ENCODE data around the gene SLAMF7. TPM values are rescaled to one million over a fixed set of nuclear protein-coding genes. Genes with fewer than 3 reads are reported as not detected.
"Not testable (repeated sequence)": the region's sequence is repeated elsewhere in the genome, so short reads cannot be mapped to it uniquely, and the experiment has no call there.

SLAMF7 gene
- total RNA-seq, 2 experiments from 2014 or later = 12.8 to 13.4 TPM

DNA sequence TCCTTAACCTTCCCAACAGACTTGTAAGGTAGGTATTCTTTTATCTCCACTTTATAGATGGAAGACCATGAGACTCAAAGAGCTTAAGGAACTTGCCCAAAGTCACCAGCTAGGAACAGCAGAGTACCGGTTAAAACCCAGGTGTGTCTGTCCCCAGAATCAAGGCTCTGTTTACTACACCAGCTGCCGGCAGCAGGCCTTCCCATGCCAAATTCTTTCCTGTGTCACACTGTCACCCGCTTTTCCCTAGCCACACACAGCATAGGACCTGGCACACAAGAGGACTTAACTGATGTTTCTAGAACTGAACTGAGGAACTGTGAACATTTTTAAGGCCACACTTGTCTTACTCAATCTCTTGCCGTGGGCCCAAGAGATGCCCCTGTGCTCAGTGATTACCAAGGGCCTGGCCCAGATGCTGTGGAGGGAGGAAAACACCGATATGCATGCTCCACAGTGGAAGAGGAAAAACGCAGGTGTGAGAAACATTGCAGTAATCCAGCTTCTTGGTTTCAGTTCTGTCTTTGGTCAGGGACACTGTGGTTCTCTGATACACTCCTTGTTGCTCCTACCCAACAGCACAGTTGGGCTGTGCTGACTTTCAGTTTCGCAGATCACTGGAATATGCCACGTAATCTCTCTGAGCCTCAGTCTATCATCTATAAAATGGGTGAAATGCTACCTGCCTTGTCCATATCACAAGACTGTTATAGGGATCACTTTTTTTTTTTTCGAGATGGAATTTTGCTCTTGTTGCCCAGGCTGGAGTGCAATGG is 43.1 kb downstream of the SLAMF7 start:
- H3K4me3 Mint-ChIP-seq = peak overlapping the region; percentile 8
- ChIA-PET POLR2A (interaction anchor here (0.6 kb wide), 1 partner anchor 50 kb away, joined by 3 read pairs; no protein-coding TSS in a partner anchor), CTCF (interaction anchor here (0.6 to 2.3 kb wide), 14 partner anchors 8 to 171 kb away, joined by 3 to 9 read pairs (median 4); no protein-coding TSS in a partner anchor)
- H3K27ac Mint-ChIP-seq = peak overlapping the region; percentile 88
- H3K36me3 Mint-ChIP-seq (ENCODE audit: low read depth) = no peaks in the 10 kb centered on the region
- peaks cover 32% of the 10 kb centered on the region for H3K4me1 Mint-ChIP-seq
- DNase-seq = peak; percentile 54
- no peaks in the 10 kb centered on the region for H3K9me3 Mint-ChIP-seq
- H3K27me3 Mint-ChIP-seq = peaks cover 6% of the 10 kb centered on the region

DNA sequence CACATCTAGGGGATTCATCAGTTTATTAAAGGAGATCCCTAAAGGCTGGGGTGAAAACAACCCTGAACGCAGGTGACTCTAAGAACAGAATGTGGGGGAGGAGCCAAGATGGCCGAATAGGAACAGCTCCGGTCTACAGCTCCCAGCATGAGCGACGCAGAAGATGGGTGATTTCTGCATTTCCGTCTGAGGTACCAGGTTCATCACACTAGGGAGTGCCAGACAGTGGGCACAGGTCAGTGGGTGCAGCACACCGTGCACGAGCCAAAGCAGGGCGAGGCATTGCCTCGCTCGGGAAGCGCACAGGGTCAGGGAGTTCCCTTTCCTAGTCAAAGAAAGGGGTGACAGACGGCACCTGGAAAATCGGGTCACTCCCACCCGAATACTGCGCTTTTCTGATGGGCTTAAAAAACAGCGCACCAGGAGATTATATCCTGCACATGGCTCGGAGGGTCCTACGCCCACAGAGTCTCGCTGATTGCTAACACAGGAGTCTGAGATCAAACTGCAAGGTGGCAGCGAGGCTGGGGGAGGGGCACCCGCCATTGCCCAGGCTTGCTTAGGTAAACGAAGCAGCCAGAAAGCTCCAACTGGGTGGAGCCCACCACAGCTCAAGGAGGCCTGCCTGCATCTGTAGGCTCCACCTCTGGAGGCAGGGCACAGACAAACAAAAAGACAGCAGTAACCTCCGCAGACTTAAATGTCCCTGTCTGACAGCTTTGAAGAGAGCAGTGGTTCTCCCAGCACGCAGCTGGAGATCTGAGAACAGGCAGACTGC is 44.1 kb downstream of the SLAMF7 start:
- H3K4me3 Mint-ChIP-seq; DNase-seq; H3K9me3 Mint-ChIP-seq; H3K27ac Mint-ChIP-seq; H3K27me3 Mint-ChIP-seq; H3K36me3 Mint-ChIP-seq (ENCODE audit: low read depth); POLR2A ChIA-PET: not testable (repeated sequence)
- H3K4me1 Mint-ChIP-seq = peaks cover 25% of the 10 kb centered on the region
- CTCF ChIA-PET = interaction anchor here (1.3 to 2.3 kb wide), 5 partner anchors 10 to 56 kb away, joined by 3 to 9 read pairs (median 5); no protein-coding TSS in a partner anchor

DNA sequence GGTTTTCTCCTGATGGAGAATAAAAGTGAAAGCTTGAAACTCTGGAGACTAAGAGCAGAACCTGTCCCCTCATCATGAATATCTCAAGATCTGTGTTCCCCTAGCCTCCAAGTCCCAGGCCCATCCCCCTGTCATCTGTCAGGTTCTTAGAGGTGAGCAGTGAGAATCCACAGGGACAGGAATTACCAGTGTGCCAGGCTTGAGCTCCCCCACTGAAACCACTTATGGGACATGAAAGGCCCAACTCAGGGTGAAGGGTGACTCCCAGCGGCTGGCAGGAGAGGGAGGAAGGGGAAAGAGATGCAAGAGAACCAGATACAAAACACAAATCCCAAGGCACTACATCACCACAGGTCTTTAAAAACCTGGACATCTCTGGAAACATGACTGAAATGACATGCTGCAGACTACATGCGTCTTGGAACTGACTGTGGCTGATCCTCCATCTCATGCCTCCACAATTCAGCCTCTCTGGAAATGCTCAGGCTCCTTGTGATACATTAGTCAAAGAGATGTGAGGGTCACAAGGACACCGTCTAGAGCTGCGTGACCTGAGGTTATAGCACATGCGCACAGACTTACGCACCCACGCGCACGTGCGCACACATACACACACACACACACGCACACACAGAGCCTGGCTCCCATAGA is 50.1 kb downstream of the SLAMF7 start:
- no peak overlapping the region for H3K27ac Mint-ChIP-seq
- peaks cover 4% of the 10 kb centered on the region for H3K27me3 Mint-ChIP-seq
- ChIA-PET CTCF (interaction anchor here (0.6 to 1.9 kb wide), 4 partner anchors 8 to 41 kb away, joined by 3 to 8 read pairs (median 5); no protein-coding TSS in a partner anchor), POLR2A (no interaction called here)
- peaks cover 6% of the 10 kb centered on the region for H3K4me1 Mint-ChIP-seq
- H3K36me3 Mint-ChIP-seq (ENCODE audit: low read depth) = no peaks in the 10 kb centered on the region
- no peak for DNase-seq
- H3K4me3 Mint-ChIP-seq = no peak overlapping the region
- no peaks in the 10 kb centered on the region for H3K9me3 Mint-ChIP-seq

DNA sequence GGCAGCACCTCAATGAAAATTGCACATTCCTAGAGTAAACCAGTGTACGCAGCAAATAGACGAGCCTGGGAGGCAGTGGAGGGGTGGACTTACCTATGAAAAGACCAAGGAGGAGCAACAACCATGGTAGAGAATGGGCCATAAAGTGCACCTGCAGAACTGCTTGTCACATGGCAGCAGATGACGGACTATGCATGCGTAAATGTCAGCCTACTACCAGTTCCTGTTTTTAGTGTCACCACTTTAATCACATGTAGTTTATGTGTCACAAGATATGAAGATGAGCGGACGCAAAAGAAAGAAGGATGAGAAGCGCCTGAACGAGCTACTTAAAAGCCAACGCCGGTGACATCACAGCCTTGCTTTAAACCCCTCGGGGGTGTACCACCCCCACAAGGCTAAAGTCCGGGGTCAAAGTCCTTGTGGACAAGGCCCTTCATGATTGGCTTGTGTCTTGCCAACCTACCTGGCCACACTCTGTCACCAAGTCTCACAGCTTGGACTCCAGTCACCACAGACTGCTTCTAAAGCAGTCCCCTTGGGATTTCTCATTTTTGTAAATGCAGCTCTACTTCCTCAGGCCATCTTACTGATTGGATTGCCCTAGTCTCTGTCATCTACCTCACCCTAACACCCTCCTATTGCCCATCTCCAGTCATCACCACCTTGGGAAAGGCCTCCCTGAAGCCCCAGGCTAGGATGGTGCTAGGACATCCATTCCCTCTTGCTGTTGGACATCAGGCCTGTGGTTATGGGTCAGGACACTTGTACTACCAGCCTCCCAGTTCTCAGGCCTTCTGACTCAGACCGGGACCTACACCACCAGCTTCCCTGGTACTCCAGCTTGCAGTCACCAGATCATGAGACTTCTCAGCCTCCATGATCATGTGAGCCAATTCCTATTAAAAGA is 50.9 kb downstream of the SLAMF7 start:
- Mint-ChIP-seq H3K4me1 (peaks cover 11% of the 10 kb centered on the region), H3K36me3 (ENCODE audit: low read depth) (no peaks in the 10 kb centered on the region), H3K4me3 (no peak overlapping the region), H3K27me3 (peaks cover 2% of the 10 kb centered on the region), H3K27ac (no peak overlapping the region), H3K9me3 (no peaks in the 10 kb centered on the region)
- CTCF ChIA-PET = interaction anchor here (0.6 to 2.1 kb wide), 8 partner anchors 8 to 123 kb away, joined by 3 to 8 read pairs (median 4); no protein-coding TSS in a partner anchor
- DNase-seq = no peak
- POLR2A ChIA-PET = interaction anchor here (0.6 kb wide), 1 partner anchor 46 kb away, joined by 3 read pairs; no protein-coding TSS in a partner anchor

DNA sequence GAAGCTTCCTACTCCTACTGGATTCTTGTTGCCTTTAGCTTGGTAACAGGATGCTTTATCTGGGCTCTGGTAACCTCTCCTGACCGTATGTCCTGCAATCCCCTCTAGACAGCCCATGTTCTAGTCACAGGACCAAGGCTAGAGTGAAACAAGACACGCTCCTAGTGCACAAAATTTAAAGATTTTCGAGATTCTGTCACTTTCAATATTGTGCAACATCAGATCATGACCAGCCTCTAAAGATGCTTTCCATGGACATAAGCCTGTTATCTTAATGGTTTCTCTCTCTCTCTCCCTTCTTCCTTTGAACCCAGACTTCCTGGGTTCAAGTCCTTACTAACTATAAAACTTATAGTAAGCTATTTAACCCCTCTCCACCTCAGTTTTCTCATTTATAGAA is 55.3 kb downstream of the SLAMF7 start:
- H3K36me3 Mint-ChIP-seq (ENCODE audit: low read depth) = peaks cover 23% of the 10 kb centered on the region
- H3K27me3 Mint-ChIP-seq = no peaks in the 10 kb centered on the region
- ChIA-PET POLR2A (no interaction called here), CTCF (interaction anchor here (1.2 to 3.1 kb wide), 5 partner anchors 12 to 113 kb away, joined by 4 to 14 read pairs (median 5); no protein-coding TSS in a partner anchor)
- no peak overlapping the region for H3K4me3 Mint-ChIP-seq
- DNase-seq = no peak
- peak overlapping the region; percentile 20 for H3K27ac Mint-ChIP-seq
- H3K4me1 Mint-ChIP-seq = peaks cover 51% of the 10 kb centered on the region
- no peaks in the 10 kb centered on the region for H3K9me3 Mint-ChIP-seq

DNA sequence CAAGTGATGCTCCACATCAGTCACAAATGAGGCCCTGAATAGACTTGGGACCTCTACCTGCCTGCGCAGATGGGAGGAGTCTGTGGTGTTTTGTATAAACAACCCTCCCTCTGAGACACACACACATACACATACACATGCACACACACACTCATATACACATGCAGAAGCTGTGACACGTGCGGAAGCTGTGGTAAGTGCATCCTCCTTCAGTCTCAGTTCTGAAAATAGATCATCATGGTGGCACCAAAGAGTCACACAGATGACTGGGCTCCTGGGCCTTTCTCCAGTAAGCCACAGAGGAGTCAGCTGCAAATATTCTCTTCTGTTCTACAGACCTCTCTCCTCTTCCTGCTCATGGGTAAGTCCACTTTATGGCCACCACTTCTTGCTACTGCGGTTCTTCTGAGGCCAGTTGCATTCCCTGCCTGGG is 56.9 kb downstream of the SLAMF7 start, which contains the start of gene LY9:
Gene LY9 (plus strand): TSS at position 224 of the 433 bp plus-strand sequence. CDS start 14 bp downstream, at position 238.
- ChIA-PET POLR2A (no interaction called here), CTCF (interaction anchor here (1.0 to 3.4 kb wide), 12 partner anchors 10 to 71 kb away, joined by 3 to 14 read pairs (median 4); no protein-coding TSS in a partner anchor)
- H3K27ac Mint-ChIP-seq = peak within 1 kb of the TSS; percentile 92
- peaks cover 37% of the 10 kb centered on the region for H3K36me3 Mint-ChIP-seq (ENCODE audit: low read depth)
- no peaks in the 10 kb centered on the region for H3K9me3 Mint-ChIP-seq
- no peaks in the 10 kb centered on the region for H3K27me3 Mint-ChIP-seq
- peaks cover 61% of the 10 kb centered on the region for H3K4me1 Mint-ChIP-seq
- peak within 1 kb of the TSS; percentile 86 for H3K4me3 Mint-ChIP-seq
- peak; percentile 91 for DNase-seq

DNA sequence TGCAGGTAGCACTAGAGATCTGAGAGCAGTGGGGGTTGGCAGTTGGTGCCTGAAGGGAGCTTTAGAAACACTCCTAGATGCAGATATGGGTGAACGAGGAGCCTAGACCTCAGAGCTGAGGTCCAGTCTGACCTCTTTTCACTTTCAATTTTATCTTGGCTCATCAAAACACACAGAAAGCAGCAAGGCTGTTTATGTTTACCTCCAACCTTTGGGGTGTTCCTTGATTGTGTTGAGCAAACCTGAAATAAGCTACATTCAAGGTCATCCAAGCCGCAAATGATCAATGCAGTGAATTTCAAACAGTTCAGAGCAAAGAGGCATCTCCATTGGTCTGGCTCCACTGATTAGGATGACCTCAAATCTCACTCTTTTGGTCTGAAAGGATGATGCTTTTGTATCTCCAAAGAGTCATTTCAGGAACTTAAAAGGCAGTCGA is 58.2 kb downstream of the SLAMF7 start:
- CTCF ChIA-PET = interaction anchor here (0.9 to 3.4 kb wide), 18 partner anchors 10 to 208 kb away, joined by 3 to 14 read pairs (median 3); no protein-coding TSS in a partner anchor
- peak overlapping the region; percentile 92 for H3K27ac Mint-ChIP-seq
- peaks cover 70% of the 10 kb centered on the region for H3K4me1 Mint-ChIP-seq
- H3K9me3 Mint-ChIP-seq = no peaks in the 10 kb centered on the region
- POLR2A ChIA-PET = no interaction called here
- no peak for DNase-seq
- peaks cover 45% of the 10 kb centered on the region for H3K36me3 Mint-ChIP-seq (ENCODE audit: low read depth)
- no peaks in the 10 kb centered on the region for H3K27me3 Mint-ChIP-seq
- peak overlapping the region; percentile 86 for H3K4me3 Mint-ChIP-seq

DNA sequence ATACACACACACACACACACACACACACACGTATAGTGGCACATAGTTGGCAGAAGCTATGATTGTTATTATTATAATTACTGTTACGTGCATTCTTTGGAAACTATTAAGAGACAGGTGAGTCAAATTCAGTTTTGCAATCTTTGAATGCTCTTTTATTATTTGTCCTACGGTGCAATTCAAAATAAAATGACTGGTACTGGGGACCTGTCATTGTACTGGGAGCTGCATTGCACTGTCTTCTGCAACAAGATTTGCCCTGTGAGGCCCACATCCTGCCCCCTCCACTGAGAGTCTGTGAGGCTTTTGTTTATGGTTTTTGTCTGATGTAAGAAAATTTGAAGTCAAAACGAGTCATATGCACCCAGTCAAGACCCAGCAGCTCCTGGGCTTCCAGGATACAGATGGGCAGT is 58.8 kb downstream of the SLAMF7 start:
- Mint-ChIP-seq H3K27me3 (no peaks in the 10 kb centered on the region), H3K27ac (peak overlapping the region; percentile 92), H3K9me3 (peaks cover 2% of the 10 kb centered on the region), H3K36me3 (ENCODE audit: low read depth) (peaks cover 50% of the 10 kb centered on the region), H3K4me3 (peak overlapping the region; percentile 86), H3K4me1 (peaks cover 72% of the 10 kb centered on the region)
- peak; percentile 77 for DNase-seq
- ChIA-PET POLR2A (no interaction called here), CTCF (interaction anchor here (0.7 to 3.4 kb wide), 20 partner anchors 9 to 180 kb away, joined by 3 to 13 read pairs (median 3); no protein-coding TSS in a partner anchor)

DNA sequence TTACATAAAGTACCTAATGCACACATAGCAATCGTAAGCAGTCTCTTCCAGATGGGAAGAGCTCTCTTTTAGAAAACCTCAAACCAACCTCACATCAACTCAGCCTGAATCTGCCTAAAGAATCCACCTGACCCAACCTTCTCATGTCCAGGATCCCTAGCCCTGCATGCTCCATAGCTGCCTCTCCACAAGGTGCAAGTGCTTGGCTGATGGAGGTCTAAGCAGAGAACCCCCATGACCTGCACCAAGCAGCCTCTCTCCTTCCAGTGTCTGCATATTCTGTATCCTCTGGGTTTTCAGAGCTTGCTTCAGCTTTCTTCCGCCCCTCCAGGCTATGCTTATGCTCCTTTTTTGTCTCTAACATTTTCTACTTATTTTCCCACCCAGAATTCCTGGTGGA is 59.4 kb downstream of the SLAMF7 start:
- CTCF ChIA-PET = interaction anchor here (0.7 to 3.4 kb wide), 19 partner anchors 9 to 181 kb away, joined by 3 to 13 read pairs (median 3); no protein-coding TSS in a partner anchor
- Mint-ChIP-seq H3K4me3 (peak overlapping the region; percentile 86), H3K27ac (peak overlapping the region; percentile 92), H3K4me1 (peaks cover 74% of the 10 kb centered on the region), H3K9me3 (peaks cover 2% of the 10 kb centered on the region), H3K27me3 (no peaks in the 10 kb centered on the region), H3K36me3 (ENCODE audit: low read depth) (peaks cover 54% of the 10 kb centered on the region)
- POLR2A ChIA-PET = no interaction called here
- no peak for DNase-seq

DNA sequence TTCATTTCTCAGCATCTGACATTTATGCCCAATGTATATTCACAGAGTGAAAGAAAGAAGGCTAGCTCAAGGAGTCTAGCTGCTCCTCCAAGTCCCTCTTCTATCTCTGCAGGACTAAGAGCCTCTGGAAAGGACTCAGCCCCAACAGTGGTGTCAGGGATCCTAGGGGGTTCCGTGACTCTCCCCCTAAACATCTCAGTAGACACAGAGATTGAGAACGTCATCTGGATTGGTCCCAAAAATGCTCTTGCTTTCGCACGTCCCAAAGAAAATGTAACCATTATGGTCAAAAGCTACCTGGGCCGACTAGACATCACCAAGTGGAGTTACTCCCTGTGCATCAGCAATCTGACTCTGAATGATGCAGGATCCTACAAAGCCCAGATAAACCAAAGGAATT is 60.6 kb downstream of the SLAMF7 start:
- POLR2A ChIA-PET = interaction anchor here (0.6 kb wide), 1 partner anchor 32 kb away, joined by 3 read pairs; no protein-coding TSS in a partner anchor
- Mint-ChIP-seq H3K4me1 (peaks cover 78% of the 10 kb centered on the region), H3K27ac (peak overlapping the region; percentile 92), H3K27me3 (no peaks in the 10 kb centered on the region), H3K9me3 (peaks cover 9% of the 10 kb centered on the region), H3K36me3 (ENCODE audit: low read depth) (peaks cover 64% of the 10 kb centered on the region), H3K4me3 (peak overlapping the region; percentile 86)
- CTCF ChIA-PET = interaction anchor here (0.6 to 2.5 kb wide), 5 partner anchors 23 to 464 kb away, joined by 3 to 10 read pairs (median 5); no protein-coding TSS in a partner anchor
- no peak for DNase-seq

DNA sequence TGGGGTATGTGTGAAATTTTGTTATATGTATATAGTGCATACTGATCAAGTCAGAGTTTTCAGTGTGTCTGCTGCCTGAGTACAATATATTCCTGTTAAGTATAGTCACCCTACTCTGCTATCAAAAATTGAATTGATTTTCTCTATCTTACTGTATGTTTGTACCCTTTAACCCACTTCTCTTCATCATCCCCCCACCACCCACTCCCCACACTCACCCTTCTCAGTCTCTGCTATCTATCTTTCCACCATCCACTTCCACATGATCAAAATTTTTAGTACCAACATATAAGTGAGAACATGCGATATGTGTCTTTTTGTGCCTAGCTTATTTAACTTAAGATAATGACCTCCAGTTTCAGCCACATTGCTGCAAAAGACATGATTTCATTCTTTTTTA is 61.1 kb downstream of the SLAMF7 start:
- CTCF ChIA-PET = interaction anchor here (0.6 to 1.7 kb wide), 4 partner anchors 21 to 465 kb away, joined by 3 to 5 read pairs (median 3); no protein-coding TSS in a partner anchor
- peak overlapping the region; percentile 92 for H3K27ac Mint-ChIP-seq
- no peak for DNase-seq

More for the DNA sequence above, 61.1 kb downstream of the SLAMF7 start:
- Mint-ChIP-seq H3K4me1 (peaks cover 78% of the 10 kb centered on the region), H3K9me3 (peaks cover 13% of the 10 kb centered on the region), H3K36me3 (ENCODE audit: low read depth) (peaks cover 69% of the 10 kb centered on the region), H3K4me3 (peak overlapping the region; percentile 86), H3K27me3 (no peaks in the 10 kb centered on the region)
- POLR2A ChIA-PET = no interaction called here

All from activated CD4-positive, alpha-beta T cell treated with anti-CD3 and anti-CD28 coated beads, Interleukin-2, amount 10 ng/mL, durations not matched to agents 7 days and 5 days (primary cell).